ENCODE results near the gene KIAA2012.

The KIAA2012 gene

DNA sequence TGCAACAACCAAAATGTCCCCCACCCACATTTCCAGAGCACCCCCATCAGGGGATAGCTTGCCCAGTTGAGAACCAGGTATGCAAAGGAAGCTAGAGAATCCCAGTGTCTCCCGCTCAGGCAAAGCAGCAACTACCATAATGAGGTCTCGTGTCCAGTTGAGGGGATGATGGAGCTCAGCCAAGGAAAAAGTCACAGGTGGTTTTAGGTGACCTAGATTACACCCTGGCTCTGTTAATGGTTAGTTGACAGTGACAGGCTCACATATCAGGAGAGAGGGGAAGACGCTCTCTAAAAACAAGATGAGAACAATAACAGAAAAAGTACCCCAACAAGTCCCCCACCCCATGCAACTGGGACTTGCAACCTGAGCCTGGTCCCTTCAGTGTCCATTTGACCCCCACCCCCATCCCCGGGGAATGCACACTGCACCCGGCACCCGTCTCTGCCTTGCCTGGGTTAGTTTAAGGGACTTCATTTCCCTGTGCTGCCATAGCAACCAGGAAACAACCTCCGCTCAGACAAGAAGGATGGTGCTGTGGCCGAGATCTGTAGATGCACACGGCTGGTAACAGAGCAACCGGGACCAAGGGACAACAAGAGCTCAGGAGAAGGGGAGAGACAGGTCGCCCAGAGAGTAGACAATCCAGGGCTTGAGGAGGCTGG is at the start of gene KIAA2012:
Gene KIAA2012, plus strand, starts transcription at position 519 of the 665 bp plus-strand sequence. CDS start 373 bp downstream, outside the sequence.
- DNase-seq (ENCODE audit: low spot score), result no peak

DNA sequence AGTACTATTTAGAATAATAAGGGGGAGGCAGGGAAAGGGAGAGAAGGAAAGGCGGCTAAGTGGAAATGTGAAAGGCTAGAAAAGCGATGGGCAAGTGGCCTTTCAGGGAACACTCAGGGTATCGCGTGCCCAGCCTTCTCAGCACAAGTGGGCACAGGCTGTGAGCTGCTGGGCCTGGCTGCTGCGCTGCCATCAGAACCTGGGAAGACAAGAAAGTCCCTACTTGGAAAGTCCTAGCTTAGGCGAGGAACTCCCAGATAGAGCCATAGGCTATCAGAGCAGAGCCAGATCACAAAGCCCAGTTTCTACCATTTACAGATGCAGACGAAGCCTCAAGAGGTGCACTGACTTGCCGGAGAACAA is 49.2 kb upstream of the KIAA2012 start:
- no peak for DNase-seq (ENCODE audit: low spot score)

DNA sequence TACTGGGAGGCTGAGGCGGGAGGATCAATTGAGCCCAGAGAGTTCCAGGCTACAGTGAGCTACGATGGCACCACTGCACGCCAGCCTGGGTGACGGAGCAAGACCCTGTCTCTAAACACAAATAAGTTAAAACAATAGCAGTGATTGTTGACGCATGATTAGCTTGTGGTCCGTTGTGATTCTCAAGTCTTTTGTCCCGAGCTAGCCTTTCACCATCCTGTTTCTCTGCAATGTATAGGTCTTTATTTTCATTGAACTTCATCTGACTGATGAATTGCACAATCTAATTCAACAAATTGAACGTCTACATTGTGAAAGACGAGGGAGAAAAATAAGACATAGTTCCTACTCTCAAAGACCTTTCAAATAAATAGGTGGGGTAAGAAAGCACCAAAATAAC is 48.2 kb upstream of the KIAA2012 start:
- no peak for DNase-seq (ENCODE audit: low spot score)

DNA sequence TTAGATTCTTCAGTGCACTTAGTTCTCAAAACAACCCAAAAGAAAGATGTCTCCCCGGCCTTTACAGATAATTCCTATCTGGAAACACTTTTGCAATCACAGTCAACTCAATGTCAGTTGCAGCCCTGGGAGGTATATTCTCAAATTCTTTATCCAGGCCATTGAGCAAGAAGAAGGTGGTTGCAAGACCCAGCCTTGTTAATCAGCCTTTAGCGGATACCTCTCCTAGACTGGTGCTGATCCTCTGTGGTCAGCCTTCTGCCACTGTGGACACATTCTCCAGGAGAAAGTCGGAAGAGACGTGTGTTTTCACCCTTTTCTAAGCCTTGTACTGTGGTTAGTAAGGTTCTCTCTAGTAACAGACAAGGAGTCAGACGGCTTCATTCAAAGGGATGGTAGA is 47.2 kb upstream of the KIAA2012 start:
- no peak for DNase-seq (ENCODE audit: low spot score)

DNA sequence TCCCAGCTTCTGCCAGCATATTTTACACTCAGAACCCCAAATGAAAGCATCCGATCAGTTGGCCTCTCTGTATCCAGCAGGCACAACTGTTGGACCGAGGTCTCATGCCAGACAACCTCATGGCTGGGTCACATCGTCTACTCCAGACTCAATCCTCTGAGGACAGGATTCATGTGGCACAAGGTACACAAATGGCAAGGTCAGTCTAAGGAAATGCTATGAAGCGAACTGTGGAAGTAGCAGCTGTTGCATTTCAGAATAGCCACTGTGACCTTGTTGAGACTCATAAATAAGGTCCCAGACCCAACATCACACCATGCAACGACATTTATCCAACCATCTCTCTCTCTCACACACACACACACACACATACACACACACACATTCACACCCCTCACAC is 46.5 kb upstream of the KIAA2012 start:
- DNase-seq (ENCODE audit: low spot score), result no peak

DNA sequence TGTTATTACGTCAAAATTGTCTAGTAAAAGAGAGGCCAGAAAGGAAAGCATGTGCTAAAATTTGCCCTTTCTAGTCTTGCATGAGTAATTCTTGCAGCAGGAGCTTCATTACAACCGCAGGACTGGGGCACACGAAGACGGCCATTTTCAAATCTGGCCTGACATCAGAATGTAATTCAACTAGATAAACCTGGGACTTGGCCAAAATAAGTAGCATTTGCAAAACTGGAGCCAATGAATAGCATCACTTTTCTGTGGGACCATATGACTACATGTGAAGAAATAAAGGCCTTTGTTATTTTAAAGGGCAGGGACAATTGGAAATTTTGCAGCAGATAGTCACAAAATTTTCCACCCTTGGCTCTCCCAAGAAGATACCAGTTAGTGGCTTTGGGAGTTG is 42.4 kb upstream of the KIAA2012 start:
- no peak for DNase-seq (ENCODE audit: low spot score)

DNA sequence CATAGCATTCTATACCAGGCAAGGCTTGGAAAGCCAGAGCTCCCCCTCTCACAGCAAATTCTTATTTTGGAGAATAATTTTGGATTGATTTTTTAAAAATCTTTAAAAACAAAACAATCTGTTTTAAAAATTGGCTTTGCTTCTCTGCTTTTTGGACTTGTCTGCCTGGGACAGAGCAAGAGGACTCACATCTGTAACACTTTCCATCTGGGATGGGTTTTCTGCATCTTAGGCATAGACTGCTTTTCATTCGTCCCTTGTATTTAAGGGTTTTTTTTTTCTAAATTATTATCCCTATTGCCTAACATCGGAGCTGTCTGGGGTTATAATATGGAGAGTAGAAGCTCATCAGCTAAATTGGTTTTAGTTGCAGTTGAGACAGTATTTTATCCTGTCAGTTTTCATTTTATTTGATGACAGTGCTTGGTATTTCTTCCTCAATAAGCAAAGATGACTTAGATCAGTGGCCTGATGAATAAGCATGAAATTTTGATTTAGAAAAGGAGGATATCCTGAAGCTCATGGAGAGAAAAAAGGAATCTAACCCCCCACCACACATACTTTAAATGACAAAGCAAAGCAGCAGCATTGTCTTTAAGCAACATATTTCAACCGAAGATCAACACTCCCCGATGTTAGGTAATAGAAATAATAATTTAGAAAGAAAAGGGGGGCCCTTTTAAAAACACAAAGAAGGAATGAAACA is 41.7 kb upstream of the KIAA2012 start:
- DNase-seq (ENCODE audit: low spot score), result no peak

DNA sequence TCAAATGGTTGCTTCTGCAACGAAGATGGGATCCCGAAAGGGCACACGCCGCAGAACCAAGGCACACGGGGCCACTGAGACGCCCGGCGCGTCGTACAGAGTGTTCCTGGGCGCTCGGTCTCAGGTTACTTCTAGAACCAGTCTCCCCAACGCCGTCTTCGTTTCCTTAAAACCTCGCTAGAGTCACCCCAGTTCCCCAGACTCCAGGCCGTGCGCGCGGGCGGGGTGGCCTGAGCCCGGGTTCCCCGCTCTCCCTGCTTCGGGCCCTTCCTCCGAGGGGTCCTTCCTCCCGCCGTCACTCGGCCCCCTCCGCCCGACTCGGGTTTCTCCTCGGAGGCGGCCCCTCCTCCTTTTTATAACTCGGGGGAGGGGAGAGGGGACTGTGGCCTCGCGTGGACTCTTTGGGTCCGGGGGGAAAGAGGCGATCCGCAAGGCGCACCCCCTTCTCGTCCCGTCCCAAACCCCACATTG is 40.2 kb upstream of the KIAA2012 start:
- peak; percentile 65 for DNase-seq (ENCODE audit: low spot score)

DNA sequence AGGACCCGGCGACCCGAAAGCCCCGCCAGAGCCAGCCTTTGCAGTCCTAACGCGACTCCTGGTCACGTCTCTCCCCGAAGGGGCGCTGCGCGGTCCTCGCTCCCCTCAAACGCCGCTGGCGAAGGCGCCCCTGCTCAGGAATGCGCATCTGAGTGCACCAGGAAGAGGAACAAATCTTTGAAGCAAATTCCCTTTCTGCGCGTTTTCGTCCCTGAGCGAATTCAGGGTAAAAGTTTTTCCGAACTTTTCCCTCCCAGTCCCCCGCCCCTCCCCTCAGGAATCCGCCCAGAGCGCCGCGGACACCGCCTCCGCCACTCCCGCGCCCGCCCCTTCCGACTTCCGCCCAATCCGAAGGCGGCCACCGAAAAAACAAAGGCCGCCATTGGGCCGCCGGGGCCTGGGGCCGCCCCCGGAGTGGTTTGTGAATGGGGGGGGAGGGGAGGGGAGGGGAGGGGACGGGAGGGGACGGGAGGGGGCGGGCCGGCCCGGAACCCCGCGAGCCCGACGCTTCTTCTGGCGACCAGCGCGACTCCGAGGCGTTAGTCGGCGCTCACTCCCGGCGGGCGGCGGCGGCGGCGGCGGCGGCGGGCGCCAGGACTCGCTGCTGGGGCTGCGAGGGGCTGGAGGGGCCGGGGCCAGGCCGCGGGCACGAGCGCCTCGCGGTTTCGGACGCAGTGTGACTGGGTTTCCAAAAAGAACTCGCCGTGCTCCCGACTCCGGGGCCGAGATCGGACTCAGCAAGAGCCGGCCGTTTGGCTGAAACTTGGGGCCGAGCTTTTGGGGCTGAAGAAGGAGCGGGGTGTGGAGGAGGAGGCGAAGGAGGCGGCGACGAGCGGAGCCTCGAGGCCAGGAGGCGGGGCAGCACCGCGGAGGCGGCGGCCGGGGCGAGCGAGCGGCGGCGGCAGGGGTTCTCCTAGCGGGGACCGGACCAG is 39.5 kb upstream of the KIAA2012 start, which contains the start of gene FZD7:
Gene FZD7, plus strand, starts transcription at position 539 of the 932 bp plus-strand sequence. CDS start 793 bp downstream, outside the sequence.
- DNase-seq (ENCODE audit: low spot score), result peak; percentile 85

DNA sequence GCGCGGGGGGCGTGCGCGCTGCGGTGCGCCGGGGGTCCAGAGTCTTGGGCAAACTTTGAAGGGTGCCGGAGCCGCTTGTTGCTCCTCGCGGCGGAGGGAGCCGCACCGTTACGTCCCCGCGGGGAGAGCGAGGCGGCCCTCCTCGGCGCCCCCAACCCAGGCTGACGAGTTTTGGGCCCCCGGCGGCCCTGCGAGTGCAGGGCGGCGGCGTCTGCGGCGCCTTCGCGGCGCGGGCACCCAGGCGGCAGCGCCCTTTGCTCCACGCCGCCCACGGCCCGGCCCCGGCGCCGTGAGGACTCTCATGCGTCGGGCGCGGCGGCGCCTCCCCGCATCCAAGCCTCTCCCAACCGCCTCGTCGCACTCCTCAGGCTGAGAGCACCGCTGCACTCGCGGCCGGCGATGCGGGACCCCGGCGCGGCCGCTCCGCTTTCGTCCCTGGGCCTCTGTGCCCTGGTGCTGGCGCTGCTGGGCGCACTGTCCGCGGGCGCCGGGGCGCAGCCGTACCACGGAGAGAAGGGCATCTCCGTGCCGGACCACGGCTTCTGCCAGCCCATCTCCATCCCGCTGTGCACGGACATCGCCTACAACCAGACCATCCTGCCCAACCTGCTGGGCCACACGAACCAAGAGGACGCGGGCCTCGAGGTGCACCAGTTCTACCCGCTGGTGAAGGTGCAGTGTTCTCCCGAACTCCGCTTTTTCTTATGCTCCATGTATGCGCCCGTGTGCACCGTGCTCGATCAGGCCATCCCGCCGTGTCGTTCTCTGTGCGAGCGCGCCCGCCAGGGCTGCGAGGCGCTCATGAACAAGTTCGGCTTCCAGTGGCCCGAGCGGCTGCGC is 38.6 kb upstream of the KIAA2012 start:
- peak; percentile 43 for DNase-seq (ENCODE audit: low spot score)

DNA sequence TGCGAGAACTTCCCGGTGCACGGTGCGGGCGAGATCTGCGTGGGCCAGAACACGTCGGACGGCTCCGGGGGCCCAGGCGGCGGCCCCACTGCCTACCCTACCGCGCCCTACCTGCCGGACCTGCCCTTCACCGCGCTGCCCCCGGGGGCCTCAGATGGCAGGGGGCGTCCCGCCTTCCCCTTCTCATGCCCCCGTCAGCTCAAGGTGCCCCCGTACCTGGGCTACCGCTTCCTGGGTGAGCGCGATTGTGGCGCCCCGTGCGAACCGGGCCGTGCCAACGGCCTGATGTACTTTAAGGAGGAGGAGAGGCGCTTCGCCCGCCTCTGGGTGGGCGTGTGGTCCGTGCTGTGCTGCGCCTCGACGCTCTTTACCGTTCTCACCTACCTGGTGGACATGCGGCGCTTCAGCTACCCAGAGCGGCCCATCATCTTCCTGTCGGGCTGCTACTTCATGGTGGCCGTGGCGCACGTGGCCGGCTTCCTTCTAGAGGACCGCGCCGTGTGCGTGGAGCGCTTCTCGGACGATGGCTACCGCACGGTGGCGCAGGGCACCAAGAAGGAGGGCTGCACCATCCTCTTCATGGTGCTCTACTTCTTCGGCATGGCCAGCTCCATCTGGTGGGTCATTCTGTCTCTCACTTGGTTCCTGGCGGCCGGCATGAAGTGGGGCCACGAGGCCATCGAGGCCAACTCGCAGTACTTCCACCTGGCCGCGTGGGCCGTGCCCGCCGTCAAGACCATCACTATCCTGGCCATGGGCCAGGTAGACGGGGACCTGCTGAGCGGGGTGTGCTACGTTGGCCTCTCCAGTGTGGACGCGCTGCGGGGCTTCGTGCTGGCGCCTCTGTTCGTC is 37.7 kb upstream of the KIAA2012 start:
- DNase-seq (ENCODE audit: low spot score), result no peak

DNA sequence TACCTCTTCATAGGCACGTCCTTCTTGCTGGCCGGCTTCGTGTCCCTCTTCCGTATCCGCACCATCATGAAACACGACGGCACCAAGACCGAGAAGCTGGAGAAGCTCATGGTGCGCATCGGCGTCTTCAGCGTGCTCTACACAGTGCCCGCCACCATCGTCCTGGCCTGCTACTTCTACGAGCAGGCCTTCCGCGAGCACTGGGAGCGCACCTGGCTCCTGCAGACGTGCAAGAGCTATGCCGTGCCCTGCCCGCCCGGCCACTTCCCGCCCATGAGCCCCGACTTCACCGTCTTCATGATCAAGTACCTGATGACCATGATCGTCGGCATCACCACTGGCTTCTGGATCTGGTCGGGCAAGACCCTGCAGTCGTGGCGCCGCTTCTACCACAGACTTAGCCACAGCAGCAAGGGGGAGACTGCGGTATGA is 37.1 kb upstream of the KIAA2012 start:
- DNase-seq (ENCODE audit: low spot score), result no peak

DNA sequence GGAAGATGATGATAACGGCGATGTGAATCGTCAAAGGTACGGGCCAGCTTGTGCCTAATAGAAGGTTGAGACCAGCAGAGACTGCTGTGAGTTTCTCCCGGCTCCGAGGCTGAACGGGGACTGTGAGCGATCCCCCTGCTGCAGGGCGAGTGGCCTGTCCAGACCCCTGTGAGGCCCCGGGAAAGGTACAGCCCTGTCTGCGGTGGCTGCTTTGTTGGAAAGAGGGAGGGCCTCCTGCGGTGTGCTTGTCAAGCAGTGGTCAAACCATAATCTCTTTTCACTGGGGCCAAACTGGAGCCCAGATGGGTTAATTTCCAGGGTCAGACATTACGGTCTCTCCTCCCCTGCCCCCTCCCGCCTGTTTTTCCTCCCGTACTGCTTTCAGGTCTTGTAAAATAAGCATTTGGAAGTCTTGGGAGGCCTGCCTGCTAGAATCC is 36.4 kb upstream of the KIAA2012 start:
- no peak for DNase-seq (ENCODE audit: low spot score)

DNA sequence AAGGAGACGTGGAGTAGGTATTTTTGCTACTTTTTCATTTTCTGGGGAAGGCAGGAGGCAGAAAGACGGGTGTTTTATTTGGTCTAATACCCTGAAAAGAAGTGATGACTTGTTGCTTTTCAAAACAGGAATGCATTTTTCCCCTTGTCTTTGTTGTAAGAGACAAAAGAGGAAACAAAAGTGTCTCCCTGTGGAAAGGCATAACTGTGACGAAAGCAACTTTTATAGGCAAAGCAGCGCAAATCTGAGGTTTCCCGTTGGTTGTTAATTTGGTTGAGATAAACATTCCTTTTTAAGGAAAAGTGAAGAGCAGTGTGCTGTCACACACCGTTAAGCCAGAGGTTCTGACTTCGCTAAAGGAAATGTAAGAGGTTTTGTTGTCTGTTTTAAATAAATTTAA is 36.0 kb upstream of the KIAA2012 start:
- no peak for DNase-seq (ENCODE audit: low spot score)

DNA sequence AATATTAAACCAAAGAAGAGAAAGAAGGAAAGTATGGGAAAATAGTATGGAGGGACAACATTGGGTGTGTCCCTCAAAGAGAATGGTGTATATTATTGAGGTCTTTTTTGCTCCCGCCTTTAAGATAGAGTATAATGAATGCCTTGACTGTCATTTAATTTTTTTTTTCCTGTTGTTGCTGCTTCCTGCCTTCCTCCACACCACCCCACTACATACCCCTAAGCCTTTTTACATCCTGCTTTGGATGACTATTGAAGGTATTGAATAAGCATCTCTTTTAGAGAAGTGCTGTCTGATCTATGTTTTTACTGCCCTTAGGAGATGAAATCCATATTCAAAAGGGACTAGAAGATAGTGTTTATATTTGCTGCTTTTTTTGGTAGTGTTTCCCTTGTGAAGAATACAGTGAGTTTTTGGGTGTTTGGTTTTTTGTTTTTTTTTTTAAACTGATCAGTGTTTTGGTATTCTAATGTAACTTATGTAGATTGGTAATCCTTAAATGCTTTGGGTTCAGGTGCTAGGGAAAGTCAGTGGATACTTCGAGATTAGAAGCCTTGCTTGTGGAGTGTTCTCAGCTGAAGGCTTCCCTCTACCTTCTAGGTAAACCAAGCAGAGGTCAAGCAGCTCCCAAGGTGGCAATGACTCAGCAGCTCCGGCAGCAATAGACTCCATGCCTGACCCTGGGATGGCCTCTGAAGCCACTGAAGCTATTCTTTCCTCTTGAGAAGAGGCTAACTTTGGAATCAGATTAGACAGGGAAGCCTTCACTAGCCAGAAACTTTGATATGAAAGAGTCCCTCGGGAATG is 34.4 kb upstream of the KIAA2012 start:
- peak; percentile 31 for DNase-seq (ENCODE audit: low spot score)

DNA sequence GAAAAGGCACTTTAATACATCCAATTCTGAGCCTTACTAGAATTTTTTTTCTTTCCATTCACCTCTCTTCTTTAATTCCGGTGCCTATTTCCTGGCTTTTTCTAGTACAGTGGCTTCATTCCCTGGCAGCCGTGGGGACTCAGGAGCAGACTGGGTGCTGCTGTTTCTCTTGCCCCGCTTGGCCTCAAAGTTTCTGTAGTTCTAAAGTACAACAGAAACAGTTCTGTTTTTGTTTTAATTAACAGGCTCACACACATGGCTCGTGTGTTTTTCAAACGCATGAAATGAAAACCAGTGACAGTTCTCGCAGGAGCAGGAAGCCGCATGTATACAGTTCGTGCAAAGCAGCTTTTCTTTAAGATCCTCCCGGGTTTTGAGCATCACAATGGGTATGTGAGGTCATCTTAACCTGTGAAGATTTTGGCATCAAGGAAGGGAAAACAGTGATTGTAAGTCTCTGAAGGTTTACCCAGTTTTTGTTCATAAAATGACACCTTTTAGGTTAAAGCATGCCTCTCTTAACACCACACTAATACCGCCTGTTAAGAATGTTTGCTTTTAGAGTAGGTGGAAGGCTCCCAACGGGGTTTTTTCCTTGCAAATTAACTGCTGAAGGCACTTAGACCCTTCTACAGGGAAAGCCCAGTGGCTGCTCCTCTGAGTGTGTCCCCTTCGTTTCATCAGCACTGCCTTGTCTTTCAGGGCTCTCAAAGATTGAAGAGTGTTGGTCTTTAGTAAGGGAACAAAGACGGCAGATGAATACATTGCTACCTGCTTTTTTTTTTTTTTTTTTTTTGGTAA is 33.6 kb upstream of the KIAA2012 start:
- no peak for DNase-seq (ENCODE audit: low spot score)

DNA sequence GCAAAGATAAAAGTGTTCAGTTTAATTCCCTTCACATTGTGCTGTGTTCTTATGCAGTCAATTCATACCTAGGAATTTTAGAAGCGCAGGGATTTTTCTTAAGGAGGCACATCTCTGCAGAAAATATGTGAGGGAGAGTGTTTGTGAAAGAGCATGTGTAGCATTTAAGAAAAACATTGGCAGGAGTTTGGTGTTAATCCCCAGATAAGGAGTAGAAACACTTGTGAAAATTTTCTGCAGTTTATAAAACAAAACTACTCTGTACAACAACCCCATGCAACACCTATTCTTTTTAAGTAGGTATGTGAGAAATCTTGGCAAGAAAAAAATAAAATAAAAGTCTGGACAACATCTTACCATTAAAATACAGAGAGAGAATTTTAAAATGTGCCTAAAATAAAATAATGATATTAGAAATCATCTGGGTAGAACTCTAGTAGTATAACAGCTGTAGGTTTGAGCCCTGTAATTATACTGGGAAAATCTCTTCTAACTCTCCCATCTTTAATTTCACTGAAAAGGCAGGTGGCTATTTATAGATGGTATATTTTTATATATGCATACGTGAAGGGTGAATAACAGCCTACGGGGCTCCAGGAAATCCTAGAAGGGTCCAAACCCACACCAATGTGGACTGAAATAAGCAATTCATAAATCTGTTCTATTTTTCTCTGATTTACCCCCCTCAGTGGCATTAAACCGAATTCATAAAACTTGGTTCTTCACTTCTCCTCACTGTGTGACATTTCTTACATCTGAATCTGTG is 32.8 kb upstream of the KIAA2012 start:
- DNase-seq (ENCODE audit: low spot score), result no peak

DNA sequence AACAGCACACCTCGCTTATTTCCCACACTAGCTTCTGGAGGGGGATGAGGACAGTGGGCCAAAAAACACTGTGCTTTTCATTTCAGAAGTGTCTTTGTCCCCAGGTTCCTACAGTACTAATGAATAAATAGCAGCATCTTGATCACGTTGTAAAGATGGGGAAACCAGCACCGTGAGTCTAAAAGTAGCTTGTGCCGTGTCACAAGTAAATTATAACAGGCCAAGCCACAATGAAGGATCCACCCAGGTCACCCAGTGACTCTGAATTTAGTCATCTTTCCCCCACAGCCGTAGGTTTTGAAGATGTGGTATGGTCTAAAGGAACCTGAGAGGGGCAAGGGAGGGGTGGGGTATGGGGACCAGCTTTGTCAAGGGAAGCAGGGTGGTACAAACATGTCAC is 30.6 kb upstream of the KIAA2012 start:
- DNase-seq (ENCODE audit: low spot score), result no peak

All from HuH-7.5 (cell line).